Peyer's patch (tissue), 4 donors: ENCODE results near the gene JAZF1. TPM values are rescaled to one million over a fixed set of nuclear protein-coding genes. Genes with fewer than 3 reads are reported as not detected.
"Not testable (repeated sequence)": the region's sequence is repeated elsewhere in the genome, so short reads cannot be mapped to it uniquely, and the experiment has no call there.

ENCODE experiments used
- DNase-seq, 3 donors: peaks; one replicate each; pipeline ENCODE4 v3.0.0-alpha.2; 2017 to 2019
- H3K27ac ChIP-seq, 4 donors: fragments of 200-600 bp; sonication (generic); one replicate each; pipeline ENCODE4 v1.5.1; 2016 to 2019
- H3K27me3 ChIP-seq, 2 donors: fragments of 200-600 bp; sonication (generic); one replicate each; pipeline ENCODE4 v1.5.1; 2019
- H3K36me3 ChIP-seq, 3 donors: fragments of 200-600 bp; sonication (generic); one replicate each; pipeline ENCODE4 v1.5.1; 2016 to 2019
- H3K4me1 ChIP-seq, 4 donors: fragments of 200-600 bp; sonication (generic); one replicate each; pipeline ENCODE4 v1.5.1; 2016 to 2019
- H3K4me3 ChIP-seq, 4 donors: fragments of 200-600 bp; sonication (generic); 1 replicate in 3 of 4; 2 replicates in 1 of 4; pipeline ENCODE4 v1.5.1; 2016 to 2019; ENCODE audit warnings: mild to moderate bottlenecking in 1 of 4
- H3K9me3 ChIP-seq, 4 donors: fragments of 200-600 bp; sonication (generic); one replicate each; pipeline ENCODE4 v1.5.1; 2016 to 2019; ENCODE audit warnings: mild to moderate bottlenecking in 1 of 4
- CTCF ChIP-seq, 6 experiments: fragments of 450-650 bp in 4 of 6; fragments of 200-600 bp in 2 of 6; sonication (generic) in 1 of 6; IDR thresholded peaks; one replicate each; pipeline ENCODE4 v1.5.1; 2017 to 2019; ENCODE audit warnings: antibody characterized with exemption in 6 of 6, mild to moderate bottlenecking in 3 of 6, moderate library complexity in 1 of 6
- POLR2A ChIP-seq, 2 donors: fragments of 450-650 bp; IDR thresholded peaks; one replicate each; pipeline ENCODE4 v1.5.1; 2017; ENCODE audit warnings: antibody characterized with exemption in 2 of 2, mild to moderate bottlenecking in 2 of 2, moderate library complexity in 2 of 2
- total RNA-seq, 4 donors: library from RNA; depleted of rRNA; stranded (reverse); fragments of >200 nt; gene quantifications; one replicate each; pipeline ENCODE4 v1.1.0, GENCODE V29; 2016

JAZF1 gene
- total RNA-seq, 4 donors from 2014 or later, result 1.9 to 15.7 (median 2.6) TPM

DNA sequence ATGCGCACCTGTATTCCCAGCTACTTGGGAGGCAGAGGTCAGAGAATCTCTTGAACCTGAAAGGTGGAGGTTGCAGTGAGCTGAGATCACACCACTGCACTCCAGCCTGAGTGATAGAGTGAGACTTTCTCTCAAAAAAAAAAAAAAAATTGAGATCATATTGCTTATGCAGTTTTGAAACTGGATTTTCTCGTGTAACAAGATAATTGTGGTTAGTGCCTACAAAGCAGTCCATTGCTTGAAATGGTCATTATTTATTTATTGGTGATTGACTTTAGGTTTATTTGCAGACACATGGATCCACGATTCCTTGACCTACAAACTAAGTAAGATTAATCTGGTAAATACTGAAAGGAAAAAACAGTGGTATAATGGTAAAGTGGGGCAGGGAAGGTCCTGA lies 290.8 kb downstream of the JAZF1 start:
- H3K4me3 ChIP-seq, result no peak overlapping the region
- H3K27me3 ChIP-seq, result no peaks in the 10 kb centered on the region
- no peaks in the 10 kb centered on the region for H3K9me3 ChIP-seq
- no peak for DNase-seq
- H3K36me3 ChIP-seq, result no peaks in the 10 kb centered on the region
- TF ChIP-seq POLR2A (IDR thresholded peaks at IDR 0.05) (no peak), CTCF (IDR thresholded peaks at IDR 0.05) (no peak)
- H3K4me1 ChIP-seq, result no peaks in the 10 kb centered on the region
- no peak overlapping the region for H3K27ac ChIP-seq

GRCh38 chr7:27888736-27889135 lies 291.9 kb downstream of the JAZF1 start:
- no peak for DNase-seq
- Histone ChIP-seq H3K36me3 (no peaks in the 10 kb centered on the region), H3K27ac (no peak overlapping the region), H3K27me3 (no peaks in the 10 kb centered on the region), H3K4me1 (no peaks in the 10 kb centered on the region), H3K4me3 (no peak overlapping the region), H3K9me3 (no peaks in the 10 kb centered on the region)
- TF ChIP-seq CTCF (IDR thresholded peaks at IDR 0.05) (no peak), POLR2A (IDR thresholded peaks at IDR 0.05) (no peak)

DNA sequence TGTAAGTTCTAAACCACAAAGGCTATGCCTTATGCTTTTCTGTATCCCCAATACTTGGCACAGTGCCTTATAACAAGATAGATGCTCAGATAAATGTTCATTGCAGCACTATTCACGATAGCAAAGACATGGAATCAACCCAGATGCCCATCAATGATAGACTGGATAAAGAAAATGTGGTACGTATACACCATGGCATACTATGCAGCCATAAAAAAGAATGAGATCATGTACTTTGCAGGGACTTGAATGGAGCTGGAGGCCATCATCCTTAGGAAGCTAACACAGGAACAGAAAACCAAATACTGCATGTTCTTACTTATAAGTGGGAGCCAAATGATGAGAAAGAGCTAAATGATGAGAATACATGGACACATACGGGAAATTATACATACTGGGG lies 293.9 kb downstream of the JAZF1 start:
- not testable (repeated sequence) for H3K36me3 ChIP-seq, H3K27me3 ChIP-seq, H3K4me3 ChIP-seq, H3K4me1 ChIP-seq, H3K27ac ChIP-seq, H3K9me3 ChIP-seq, DNase-seq

GRCh38 chr7:27885652-27886051 lies 294.9 kb downstream of the JAZF1 start:
- Histone ChIP-seq H3K4me1 (no peaks in the 10 kb centered on the region), H3K36me3 (no peaks in the 10 kb centered on the region), H3K4me3 (no peak overlapping the region), H3K27ac (no peak overlapping the region), H3K9me3 (no peaks in the 10 kb centered on the region), H3K27me3 (no peaks in the 10 kb centered on the region)
- TF ChIP-seq POLR2A (IDR thresholded peaks at IDR 0.05), result no peak
- no peak for TF ChIP-seq CTCF (IDR thresholded peaks at IDR 0.05)
- no peak for DNase-seq

- DNase-seq, result no peak
- Histone ChIP-seq H3K9me3 (no peaks in the 10 kb centered on the region), H3K36me3 (no peaks in the 10 kb centered on the region), H3K27ac (no peak overlapping the region), H3K4me3 (no peak overlapping the region), H3K27me3 (no peaks in the 10 kb centered on the region), H3K4me1 (no peaks in the 10 kb centered on the region)
- no peak for TF ChIP-seq CTCF (IDR thresholded peaks at IDR 0.05)
- TF ChIP-seq POLR2A (IDR thresholded peaks at IDR 0.05), result no peak
Measured at GRCh38 chr7:27883696-27884095, 296.9 kb downstream of the JAZF1 start.

DNA sequence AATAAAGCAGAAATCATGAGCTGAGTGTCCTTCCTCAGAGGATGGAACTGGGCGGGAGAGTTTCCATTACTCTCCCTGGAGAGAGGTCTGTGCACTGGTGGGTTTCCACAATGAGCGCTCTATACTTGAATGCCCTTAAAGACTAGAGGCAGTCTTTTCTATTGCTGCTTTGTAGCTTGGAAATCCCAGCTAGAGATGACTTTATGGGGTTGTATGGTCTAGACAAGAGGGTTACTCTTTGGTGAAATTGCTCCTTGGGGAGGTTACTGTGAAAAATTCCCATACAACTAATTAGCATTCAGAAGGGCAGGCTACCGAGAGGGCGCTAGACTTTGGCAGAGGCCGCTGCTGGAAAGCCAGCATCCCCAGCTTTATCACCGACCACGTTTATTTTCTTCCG lies 303.8 kb downstream of the JAZF1 start:
- H3K27me3 ChIP-seq, result no peaks in the 10 kb centered on the region
- no peaks in the 10 kb centered on the region for H3K9me3 ChIP-seq
- DNase-seq, result no peak
- no peaks in the 10 kb centered on the region for H3K36me3 ChIP-seq
- H3K27ac ChIP-seq, result no peak overlapping the region
- no peak overlapping the region for H3K4me3 ChIP-seq
- H3K4me1 ChIP-seq, result peaks cover 0 to 14% (median 0%) of the 10 kb centered on the region in 4 donors
- no peak for TF ChIP-seq POLR2A (IDR thresholded peaks at IDR 0.05)
- TF ChIP-seq CTCF (IDR thresholded peaks at IDR 0.05), result no peak
